LNCaP clone FGC (cell line): ENCODE results near the gene CEPT1.

Experiments used
- DNase-seq: peaks from one replicate; pipeline ENCODE4 v3.0.0-alpha.2; 2011; ENCODE audit warnings: low read depth
- H3K4me3 ChIP-seq: 2 replicates; pipeline ENCODE4 v1.5.1; 2011; ENCODE audit warnings: mild to moderate bottlenecking, low read depth, low read length, control low read depth
- CTCF ChIP-seq: IDR thresholded peaks from 2 replicates; pipeline ENCODE4 v1.5.1; 2012; ENCODE audit warnings: mild to moderate bottlenecking; ENCODE audit not compliant: control insufficient read depth, insufficient read depth; ENCODE audit errors: extremely low read depth

CEPT1 gene

GRCh38 chr1:111192658-111193519 is 52.9 kb downstream of the CEPT1 start:
- H3K4me3 ChIP-seq, result no peak overlapping the region
- DNase-seq, result no peak
- TF ChIP-seq CTCF, result no peak

- no peak for DNase-seq
- no peak overlapping the region for H3K4me3 ChIP-seq
- no peak for TF ChIP-seq CTCF
Observed at GRCh38 chr1:111193712-111194480, 53.9 kb downstream of the CEPT1 start.

GRCh38 chr1:111195002-111195684 is 55.1 kb downstream of the CEPT1 start:
- DNase-seq, result no peak
- no peak for TF ChIP-seq CTCF
- no peak overlapping the region for H3K4me3 ChIP-seq

- no peak overlapping the region for H3K4me3 ChIP-seq
- DNase-seq, result no peak
- TF ChIP-seq CTCF, result no peak
Observed at GRCh38 chr1:111196213-111196612, 56.2 kb downstream of the CEPT1 start.

GRCh38 chr1:111197598-111198284 is 57.7 kb downstream of the CEPT1 start:
- no peak overlapping the region for H3K4me3 ChIP-seq
- no peak for DNase-seq
- TF ChIP-seq CTCF, result peak; percentile 43

GRCh38 chr1:111198836-111199235 is 58.8 kb downstream of the CEPT1 start:
- DNase-seq, result no peak
- TF ChIP-seq CTCF, result no peak
- H3K4me3 ChIP-seq, result no peak overlapping the region
